GM19239 (cell line): ENCODE measurements around the gene INTS1.
A peak's percentile ranks its signal among the peaks of the same experiment; 100 is the strongest.

Experiments
- DNase-seq: peaks from one replicate; pipeline ENCODE4 v3.0.0; 2011; ENCODE audit warnings: low spot score; ENCODE audit not compliant: insufficient read length
- FAIRE-seq: peaks from 2 replicates; lab custom pipeline; 2011; peaks lifted over from hg19 to GRCh38; lab: Jason Lieb, UNC

Gene INTS1, protein sequence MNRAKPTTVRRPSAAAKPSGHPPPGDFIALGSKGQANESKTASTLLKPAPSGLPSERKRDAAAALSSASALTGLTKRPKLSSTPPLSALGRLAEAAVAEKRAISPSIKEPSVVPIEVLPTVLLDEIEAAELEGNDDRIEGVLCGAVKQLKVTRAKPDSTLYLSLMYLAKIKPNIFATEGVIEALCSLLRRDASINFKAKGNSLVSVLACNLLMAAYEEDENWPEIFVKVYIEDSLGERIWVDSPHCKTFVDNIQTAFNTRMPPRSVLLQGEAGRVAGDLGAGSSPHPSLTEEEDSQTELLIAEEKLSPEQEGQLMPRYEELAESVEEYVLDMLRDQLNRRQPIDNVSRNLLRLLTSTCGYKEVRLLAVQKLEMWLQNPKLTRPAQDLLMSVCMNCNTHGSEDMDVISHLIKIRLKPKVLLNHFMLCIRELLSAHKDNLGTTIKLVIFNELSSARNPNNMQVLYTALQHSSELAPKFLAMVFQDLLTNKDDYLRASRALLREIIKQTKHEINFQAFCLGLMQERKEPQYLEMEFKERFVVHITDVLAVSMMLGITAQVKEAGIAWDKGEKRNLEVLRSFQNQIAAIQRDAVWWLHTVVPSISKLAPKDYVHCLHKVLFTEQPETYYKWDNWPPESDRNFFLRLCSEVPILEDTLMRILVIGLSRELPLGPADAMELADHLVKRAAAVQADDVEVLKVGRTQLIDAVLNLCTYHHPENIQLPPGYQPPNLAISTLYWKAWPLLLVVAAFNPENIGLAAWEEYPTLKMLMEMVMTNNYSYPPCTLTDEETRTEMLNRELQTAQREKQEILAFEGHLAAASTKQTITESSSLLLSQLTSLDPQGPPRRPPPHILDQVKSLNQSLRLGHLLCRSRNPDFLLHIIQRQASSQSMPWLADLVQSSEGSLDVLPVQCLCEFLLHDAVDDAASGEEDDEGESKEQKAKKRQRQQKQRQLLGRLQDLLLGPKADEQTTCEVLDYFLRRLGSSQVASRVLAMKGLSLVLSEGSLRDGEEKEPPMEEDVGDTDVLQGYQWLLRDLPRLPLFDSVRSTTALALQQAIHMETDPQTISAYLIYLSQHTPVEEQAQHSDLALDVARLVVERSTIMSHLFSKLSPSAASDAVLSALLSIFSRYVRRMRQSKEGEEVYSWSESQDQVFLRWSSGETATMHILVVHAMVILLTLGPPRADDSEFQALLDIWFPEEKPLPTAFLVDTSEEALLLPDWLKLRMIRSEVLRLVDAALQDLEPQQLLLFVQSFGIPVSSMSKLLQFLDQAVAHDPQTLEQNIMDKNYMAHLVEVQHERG (N-terminal part only)

DNA sequence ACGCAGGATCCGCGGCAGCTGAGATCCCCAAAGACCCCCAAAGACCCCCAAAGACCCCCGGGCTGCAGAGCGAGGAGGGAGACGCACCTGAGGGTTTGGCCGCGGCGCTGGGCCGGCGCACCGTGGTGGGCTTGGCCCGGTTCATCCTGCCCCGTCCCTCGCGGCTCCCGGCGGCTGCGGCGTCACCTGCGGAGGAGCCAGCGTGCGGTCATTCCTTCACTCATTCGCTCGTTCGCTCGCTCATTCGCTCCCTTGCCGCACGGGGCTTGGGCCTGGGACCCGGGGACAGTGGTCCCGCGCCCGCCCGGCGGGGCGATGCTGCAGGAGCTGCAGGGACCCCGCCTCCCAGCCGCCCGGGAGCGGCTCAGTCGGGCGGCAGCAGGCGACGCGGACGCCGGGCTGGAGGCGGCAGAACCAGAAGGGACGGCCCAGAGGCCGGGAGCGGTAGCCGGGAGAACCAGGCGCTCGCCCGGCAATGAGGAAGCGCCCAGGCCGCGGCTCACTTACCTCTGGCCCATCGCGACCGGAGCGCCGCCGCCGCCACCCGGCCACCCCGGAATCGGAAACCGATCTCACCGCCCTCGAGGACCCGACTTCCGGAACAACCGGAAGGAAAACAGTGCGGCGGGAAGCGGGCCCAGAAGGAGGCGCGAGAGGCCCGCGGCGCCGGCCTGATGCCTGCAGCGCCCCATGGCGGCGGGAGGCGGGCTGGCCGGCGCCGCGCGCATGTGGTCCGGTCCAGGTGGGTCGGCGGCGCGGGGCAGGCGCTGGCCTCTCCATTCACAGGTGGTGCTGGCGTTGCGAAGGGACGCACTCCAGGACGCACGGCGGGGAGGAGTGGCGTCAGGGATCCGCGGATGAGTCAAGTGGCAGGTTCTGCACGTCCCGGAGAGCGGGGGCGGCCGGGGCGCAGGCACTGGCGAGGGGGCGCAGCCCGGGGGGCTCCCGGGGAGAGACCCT, at the start of gene INTS1:
TSS of gene INTS1 (minus strand) at position 574 of the 960 bp plus-strand sequence. CDS start at position 145, 429 bp downstream.
- DNase-seq = peak; percentile 99
- peak; percentile 78 for FAIRE-seq

DNA sequence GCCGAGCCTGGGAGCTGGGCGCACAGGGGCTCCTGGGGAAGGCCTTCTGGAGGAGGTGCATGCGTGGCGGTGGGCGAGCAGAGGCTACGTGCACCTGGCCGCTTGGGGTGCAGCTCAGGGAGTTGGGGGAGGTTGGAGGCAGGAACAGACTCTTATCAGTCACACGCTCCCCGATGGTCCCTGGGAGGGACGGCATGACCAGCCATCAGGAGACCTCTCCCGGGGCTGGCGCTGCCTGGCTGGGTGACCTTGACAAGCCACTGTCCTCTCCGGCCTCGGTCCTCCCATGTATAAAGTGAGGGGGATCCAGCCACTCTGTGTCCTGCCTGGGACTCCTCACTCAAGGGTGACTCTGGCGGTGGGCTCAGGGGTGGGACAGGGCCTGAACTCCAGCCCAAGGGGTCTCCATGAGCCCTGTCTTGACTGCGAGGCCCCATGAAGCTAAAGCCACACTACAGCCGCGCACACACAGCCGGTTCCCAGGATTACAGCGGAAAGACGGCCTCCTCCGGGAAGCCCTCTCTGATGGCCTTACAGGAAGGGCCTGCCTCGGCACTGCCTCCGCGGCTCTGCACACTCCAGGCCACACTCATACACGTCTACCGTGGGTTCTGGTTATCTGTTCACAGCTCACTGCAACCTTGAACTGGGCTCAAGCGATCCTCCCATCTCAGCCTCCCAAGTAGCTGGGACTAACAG, 49.5 kb upstream of the INTS1 start:
- no peak for DNase-seq
- FAIRE-seq = no peak

DNA sequence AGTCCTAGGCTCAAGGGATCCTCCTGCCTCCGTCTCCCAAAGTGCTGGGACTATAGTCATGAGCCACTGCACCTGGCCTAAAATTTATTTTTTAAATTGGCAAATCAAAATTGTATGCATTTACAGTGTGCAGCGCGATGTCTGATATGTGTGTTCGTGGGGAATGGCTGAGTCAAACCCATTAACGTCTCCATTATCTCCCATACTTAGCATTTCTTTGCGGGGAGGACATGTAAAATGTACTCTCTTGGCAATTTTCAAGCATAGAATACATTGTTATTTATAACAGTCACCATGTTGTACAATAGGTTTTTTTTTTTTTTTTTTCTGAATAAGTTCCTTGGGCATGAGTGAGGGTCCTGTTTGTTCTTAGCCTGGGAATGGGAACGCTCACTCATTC, 48.0 kb upstream of the INTS1 start:
- FAIRE-seq (no peak), DNase-seq (no peak)

DNA sequence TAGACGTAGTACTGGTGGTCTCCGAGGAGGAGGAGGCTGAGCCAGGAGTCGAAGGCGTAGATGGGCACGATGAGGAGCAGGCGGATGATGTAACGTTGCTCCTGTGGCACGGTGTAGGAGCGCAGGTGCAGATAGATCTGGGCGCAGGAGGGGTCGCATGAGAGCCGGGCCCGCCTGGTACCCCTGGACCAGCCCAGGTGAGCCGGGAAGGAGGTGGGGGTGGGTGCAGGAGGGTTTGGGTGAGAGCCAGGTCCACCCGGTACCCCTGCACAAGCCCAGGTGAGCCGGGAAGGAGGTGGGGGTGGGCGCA, 46.6 kb upstream of the INTS1 start:
- DNase-seq (no peak), FAIRE-seq (no peak)

DNA sequence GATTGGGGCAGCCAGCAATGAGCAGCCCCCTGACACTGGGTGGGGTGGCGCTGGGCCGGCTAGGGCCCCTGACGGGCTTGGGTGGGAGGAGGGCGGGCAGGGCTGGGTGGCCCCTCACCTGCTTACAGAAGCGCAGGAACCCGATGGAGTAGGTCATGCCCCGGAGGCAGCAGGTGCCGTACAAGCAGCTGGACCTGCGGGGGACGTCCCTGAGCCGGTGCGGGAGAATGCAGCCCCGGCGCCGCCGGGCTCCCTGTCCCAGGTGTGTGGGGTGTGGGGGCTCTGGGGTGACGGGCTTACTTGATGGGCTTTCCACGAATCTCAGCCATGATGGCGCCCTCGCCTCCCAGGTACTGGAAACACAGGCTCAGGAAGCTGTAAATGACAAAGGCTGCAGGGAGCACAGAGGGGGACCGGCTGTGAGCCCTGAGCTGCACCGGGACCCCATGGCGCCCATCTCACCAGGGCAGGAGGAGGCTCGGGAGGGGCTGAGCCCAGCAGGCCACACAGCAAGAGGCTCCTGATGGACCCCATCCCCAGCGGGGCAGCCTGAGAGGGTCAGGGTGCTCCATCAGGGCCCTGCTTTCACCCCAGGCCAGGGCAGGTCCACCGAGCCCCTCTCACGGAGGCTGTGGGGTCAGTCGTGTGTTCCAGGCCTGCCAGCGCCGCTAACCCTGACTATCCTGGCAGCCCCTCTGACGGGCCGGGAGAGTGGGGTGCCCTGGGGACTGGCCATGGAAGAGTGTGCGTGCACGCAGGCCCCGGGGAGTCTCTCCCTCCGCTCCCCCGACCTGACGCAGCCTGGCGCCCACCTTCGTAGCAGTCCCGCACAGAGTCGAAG, 46.0 kb upstream of the INTS1 start:
- DNase-seq (no peak), FAIRE-seq (no peak)

DNA sequence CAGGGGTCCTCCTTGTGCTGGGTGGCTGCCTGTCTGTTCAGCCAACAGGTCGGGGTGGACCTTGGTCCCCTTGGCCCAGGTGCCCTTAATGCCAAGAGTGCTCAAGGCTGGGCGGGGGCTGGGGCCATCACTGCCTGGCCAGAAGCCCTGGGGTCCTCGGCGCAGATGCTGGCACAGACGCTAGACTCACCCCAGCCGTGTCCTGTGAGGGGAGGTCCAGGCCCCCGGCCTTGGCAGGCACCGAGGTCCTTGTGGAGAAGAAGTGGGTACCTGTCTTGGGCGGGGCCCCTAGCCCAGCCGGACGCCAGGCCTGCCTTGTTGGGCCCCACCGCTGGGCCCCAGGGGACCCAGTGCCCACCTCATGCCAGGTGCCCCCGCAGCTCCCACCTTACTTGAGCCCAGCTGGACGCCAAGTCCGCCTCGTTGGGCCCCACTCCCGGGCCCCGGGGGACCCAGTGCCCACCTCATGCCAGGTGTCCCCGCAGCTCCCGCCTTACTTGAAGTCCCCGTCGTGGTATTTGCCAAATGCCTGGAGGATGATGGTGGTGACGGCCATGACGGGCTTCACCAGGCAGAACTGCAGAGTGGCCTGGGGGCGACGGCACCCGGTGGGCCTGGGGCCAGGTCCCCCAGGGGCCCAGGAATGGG, 45.3 kb upstream of the INTS1 start:
- DNase-seq (no peak), FAIRE-seq (no peak)

DNA sequence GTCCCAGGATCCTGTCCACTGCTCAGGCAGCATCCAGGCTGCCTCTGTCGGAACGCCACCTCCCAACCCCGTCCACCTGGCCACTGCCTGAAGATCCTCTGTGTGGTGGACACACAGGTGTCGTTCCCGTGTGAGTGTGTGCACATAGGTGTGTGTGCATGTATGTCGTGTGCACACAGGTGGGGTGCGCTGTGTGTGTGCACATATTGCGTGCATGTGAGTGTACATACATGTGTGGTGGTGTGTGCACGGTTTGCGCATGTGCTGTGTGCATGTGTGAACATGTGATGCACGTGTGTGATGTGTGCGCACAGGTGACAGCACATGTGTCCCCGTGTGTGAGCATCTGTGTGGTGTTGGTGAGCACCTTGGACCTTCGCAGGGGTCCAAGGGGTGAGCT, 44.8 kb upstream of the INTS1 start:
- FAIRE-seq = no peak
- DNase-seq = no peak

DNA sequence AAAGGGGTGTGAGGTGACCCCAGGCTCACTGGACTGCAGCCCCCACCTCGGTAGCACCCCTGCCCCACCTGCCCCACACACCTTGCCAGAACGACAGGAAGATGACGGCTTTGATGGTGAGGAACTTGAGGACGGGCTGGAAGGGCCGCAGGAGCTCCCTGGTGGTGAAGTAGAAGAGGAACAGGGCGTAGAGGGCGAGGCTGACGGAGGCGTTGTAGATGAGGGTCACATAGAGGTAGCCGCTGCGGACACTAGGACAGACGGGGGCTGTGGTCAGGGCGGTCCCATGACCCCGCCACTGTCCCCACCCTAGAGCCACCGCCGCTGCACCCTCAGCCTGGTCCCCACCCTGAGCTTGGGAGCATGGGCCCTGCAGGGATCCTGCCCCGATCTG, 44.2 kb upstream of the INTS1 start:
- DNase-seq (no peak), FAIRE-seq (no peak)

DNA sequence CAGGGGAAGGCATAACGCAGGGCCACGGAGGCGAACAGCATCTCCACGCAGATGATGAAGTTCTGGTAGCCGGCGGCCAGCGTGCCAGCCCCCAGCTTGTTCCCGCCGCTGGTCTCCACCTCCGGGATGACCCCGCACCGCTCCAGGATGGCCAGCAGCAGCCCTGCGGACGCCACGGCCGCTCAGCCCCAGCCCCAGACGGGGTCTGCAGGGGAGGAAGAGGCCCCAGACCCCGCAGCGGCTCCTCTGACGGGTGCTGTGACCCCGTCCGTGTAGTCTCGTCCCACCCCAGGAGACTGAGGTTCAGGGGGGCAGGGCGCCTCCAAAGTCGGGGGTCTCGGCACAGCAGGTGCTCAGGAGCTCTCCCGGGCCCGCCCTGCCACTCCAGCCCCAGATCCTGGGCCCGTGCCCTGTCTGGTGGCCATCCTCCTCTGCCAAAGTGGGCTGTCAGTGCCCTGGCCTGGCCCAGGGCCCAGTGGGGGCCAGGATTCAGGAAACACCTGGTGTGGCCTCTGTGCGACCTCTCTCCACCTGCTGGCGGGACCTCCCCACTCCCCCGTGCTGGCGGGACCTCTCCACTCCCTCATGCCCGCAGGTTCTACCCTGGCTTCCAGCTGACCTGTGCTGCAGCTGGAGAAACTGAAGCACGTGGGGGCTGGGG, 43.7 kb upstream of the INTS1 start:
- DNase-seq = no peak
- no peak for FAIRE-seq

DNA sequence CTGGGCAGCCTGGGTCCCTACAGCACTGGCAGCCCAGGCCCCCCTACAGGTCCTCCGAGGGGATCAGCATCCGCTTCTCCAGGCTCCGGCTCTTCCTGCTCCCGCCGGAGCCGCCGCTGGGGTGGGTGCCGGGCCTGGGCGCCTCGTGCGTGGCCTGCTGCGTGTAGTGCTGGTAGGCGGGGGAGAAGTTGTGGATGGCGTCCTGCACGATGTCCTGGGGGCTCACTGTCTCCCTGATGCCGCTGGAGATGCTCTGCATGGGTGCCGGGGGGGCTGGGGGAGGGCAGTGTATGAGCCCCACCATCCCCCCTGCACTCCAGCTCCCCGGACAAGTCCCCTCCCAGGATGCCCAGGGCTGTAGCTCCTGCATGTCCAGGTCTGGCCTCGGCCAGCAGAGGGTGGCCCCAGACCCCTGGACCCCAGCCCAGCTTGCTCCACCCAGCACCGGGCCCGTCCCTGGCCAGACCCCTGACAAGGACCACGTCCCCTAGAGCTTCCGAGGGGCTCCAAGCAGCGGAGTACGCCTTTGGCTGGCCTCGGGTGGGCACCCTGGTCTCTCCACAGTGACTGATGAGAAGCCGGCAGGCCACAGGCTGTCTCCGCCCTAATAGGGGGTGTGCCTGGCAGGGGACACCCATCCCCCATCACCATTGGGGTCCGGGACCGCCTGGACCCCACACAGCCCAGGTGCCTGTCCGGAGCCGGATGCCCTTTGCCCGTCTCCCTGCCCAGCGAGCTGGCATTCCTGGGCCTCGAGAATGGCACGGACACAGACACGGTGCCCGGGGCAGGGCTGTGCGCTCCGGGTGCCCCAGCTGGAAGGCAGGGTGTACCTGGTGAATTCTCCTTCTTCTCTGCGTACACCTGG, 43.0 kb upstream of the INTS1 start:
- DNase-seq (no peak), FAIRE-seq (no peak)

DNA sequence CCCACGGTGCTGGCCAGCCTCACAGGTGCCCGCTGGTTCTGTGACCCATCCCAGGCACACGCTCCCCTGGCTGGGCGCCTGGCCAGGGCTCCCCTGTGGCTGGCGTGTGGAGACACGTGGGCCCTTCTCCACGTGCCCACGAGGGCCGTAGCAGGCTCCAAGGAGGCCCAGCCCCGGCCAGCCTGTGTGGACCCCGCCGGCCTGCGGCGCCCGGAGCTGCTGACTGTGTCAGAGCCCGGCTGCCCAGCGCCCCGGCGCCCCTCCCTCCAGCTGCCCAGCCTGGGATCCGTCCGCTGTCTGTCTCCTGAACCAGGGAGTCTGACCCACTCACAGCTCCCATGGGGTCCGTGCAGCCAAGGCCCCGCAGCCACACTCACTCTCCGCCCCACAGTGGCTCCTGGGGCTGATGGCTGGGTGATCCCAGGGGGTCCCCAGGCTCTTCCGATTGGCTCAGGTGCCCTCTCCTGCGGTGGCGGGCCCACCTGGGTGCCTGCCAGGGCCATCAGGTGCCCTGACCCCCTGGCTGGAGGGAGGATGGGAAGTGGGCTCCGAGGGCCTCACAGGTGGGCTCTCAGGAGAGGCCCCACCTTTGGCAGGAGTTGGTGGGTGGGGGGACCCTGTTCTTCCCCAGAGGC, 42.2 kb upstream of the INTS1 start:
- no peak for DNase-seq
- FAIRE-seq = no peak

DNA sequence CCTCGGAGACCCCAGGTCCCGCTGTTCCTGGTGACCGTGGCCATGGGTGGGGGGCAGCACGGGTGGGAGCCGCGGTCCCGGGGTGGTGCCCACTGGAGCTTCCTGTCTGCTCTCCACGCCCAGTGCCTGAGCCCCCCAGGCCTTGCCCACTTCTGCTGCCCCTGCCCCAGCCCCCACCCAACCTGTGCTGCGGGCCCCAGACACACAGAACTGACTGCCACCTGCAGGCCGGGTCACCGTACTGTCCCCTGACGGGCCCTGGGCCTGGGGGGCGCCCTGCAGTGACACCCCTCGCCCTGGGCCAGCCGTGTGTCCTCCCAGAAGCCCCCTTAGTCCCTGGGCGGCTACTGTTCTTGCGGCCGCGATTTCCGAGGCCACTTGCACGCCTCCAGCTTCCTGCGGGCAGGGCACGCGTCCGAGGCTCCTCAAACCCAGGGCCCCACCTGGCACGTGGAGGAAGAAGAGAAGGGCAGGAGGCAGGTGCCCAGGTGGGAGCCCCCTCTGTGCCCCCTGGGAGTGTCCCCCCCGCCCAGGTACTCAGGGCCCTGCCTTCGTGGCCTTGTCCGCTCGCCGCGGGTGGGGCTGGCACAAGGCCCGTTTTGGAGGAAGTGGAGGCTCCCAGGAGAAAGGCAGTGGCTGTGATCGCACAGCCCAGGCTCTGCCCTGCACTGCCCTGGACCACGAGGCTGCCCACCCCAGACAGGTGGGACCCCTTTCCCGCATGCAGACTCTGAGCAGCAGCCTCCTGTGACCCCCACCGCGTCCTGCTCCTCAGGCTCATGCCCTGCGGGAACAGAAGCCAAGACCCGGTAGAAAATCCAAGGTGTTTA, 41.4 kb upstream of the INTS1 start:
- no peak for FAIRE-seq
- DNase-seq = no peak

DNA sequence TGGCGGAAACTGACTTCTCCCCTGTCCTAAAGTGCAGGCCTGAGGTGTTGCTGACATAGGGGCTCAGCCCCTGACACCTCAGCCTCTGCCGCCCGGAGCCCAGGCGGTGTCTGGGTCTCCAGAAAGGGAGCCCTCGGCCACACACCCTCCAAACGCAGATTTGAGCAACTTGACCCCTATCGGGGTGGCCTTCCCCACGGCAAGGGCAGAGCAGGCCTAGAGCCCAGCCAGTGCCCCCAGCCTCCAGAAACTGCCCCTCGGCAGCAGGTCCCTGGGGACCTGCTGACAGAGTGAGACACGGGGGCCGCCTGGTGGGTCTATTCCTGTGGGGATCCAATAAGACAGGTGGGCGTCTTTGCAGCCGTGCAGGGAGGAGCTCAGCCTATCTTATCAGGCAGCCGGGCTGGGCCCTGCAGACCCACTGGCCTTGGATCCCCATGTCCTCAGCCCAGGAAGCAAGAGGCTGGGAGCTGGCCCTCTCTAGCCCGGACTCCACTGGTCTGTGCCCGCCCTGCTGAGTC, 40.8 kb upstream of the INTS1 start:
- no peak for DNase-seq
- FAIRE-seq = no peak

DNA sequence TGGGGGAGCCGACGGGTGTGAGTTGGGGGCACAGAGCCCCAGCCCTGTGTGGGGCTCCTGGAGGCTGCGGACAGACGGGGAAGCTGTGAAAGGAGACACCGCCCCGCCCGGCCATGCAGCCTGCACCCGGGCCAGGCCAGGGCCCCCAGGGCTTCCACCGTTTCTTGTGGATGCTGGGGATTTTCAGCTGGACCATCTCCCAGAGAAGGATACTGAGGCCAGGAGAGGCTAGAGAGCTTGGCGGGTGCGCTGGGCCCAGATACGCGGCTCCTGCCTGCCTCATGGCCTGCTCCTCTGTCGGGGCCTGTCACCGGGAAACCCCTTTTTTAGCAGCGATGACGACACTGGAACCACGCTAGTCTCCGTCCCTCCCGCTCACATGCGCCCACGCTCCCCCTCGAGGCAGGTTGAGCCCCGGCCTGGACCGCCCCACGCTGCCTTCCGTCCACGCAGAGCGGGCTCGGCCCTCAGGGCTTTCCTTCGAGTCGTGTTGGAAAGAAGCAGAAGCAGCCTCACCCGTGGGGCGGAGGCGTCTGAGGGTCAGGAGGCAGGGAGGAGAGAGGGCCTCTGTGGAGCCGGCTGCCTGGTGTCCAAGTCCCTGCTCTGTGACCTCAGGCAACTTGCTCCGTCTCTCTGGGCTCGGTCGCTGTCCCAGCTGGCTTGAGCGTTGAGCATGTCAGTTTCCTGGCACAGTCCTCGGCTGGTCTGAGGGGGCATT, 40.1 kb upstream of the INTS1 start:
- FAIRE-seq = no peak
- no peak for DNase-seq
